IMR-90 (cell line): ENCODE measurements around the gene EIF4G3. TPM values are rescaled to one million over a fixed set of nuclear protein-coding genes. Genes with fewer than 3 reads are reported as not detected.
A peak's percentile ranks its signal among the peaks of the same experiment; 100 is the strongest.

Source experiments
- ATAC-seq: fragments of 200-7000 bp; cut with Tn5 transposase; 2 replicates; pipeline ENCODE4 v1.9.1; 2020; ENCODE audit warnings: low read depth, mild to moderate bottlenecking, moderate library complexity
- BruUV-seq: library from RNA; stranded (reverse); fragments of 400-500 nt; replicated peaks from 2 replicates; lab custom pipeline; 2021; lab: Mats Ljungman, UMichigan
- CTCF ChIA-PET: fragments of 300-600 bp; formaldehyde crosslinking; extraction: SDS; loops from one replicate; lab custom pipeline; 2021; ENCODE audit warnings: antibody characterized with exemption; lab: Yijun Ruan, JAX
- POLR2A ChIA-PET: fragments of 300-600 bp; sonication (Branson Sonifier 250); formaldehyde crosslinking; loops from one replicate; lab custom pipeline; 2022; ENCODE audit warnings: antibody characterized with exemption; ENCODE audit not compliant: unreplicated experiment; lab: Charles Lee
- DNase-seq: peaks from one replicate; pipeline ENCODE4 v3.0.0; 2013
- H2AFZ ChIP-seq: replicated peaks from 2 replicates; pipeline ENCODE3; 2013; ENCODE audit warnings: low read length, mild to moderate bottlenecking; ENCODE audit not compliant: poor library complexity
- H2AK5ac ChIP-seq: 2 replicates; pipeline ENCODE4 v1.6.1; 2013; ENCODE audit warnings: low read depth, low read length, inconsistent platforms
- H2AK9ac ChIP-seq: replicated peaks from 2 replicates; pipeline ENCODE3; 2013; ENCODE audit warnings: mild to moderate bottlenecking, low read depth, low read length, moderate library complexity; ENCODE audit not compliant: poor library complexity
- H2BK120ac ChIP-seq: 2 replicates; pipeline ENCODE4 v1.6.1; 2013; ENCODE audit warnings: low read depth, low read length, inconsistent platforms
- H2BK15ac ChIP-seq: 3 replicates; pipeline ENCODE4 v1.6.1; 2013; ENCODE audit warnings: low read depth, low read length, inconsistent platforms
- H2BK20ac ChIP-seq: 2 replicates; pipeline ENCODE4 v1.6.1; 2013; ENCODE audit warnings: low read depth, mild to moderate bottlenecking, inconsistent platforms, low read length, moderate library complexity
- H2BK5ac ChIP-seq: 2 replicates; pipeline ENCODE4 v1.6.1; 2013; ENCODE audit warnings: mild to moderate bottlenecking, low read depth, low read length, inconsistent platforms; ENCODE audit not compliant: poor library complexity, severe bottlenecking
- H3K14ac ChIP-seq: replicated peaks from 2 replicates; pipeline ENCODE4 v1.6.1; 2013; ENCODE audit warnings: low read depth, low read length, inconsistent platforms
- H3K18ac ChIP-seq: 2 replicates; pipeline ENCODE4 v1.6.1; 2013; ENCODE audit warnings: low read depth, low read length, control low read depth
- H3K23ac ChIP-seq: 2 replicates; pipeline ENCODE4 v1.6.1; 2013; ENCODE audit warnings: low read depth, low read length, inconsistent platforms
- H3K27ac ChIP-seq: 2 replicates; pipeline ENCODE4 v1.5.1; 2013; ENCODE audit warnings: mild to moderate bottlenecking, control low read depth, low read length; ENCODE audit not compliant: insufficient read depth
- H3K27me3 ChIP-seq: 2 replicates; pipeline ENCODE4 v1.6.1; 2013; ENCODE audit warnings: low read length; ENCODE audit not compliant: control insufficient read depth, insufficient read depth
- H3K36me3 ChIP-seq: 2 replicates; pipeline ENCODE4 v1.6.1; 2013; ENCODE audit warnings: low read length, mixed read lengths; ENCODE audit not compliant: control insufficient read depth, insufficient read depth
- H3K4ac ChIP-seq: 2 replicates; pipeline ENCODE4 v1.6.1; 2013; ENCODE audit warnings: low read depth, low read length, inconsistent platforms
- H3K4me1 ChIP-seq: 2 replicates; pipeline ENCODE4 v1.6.1; 2013; ENCODE audit warnings: low read length, mixed read lengths; ENCODE audit not compliant: control insufficient read depth, insufficient read depth
- H3K4me2 ChIP-seq: 2 replicates; pipeline ENCODE4 v1.6.1; 2013; ENCODE audit warnings: low read depth, mild to moderate bottlenecking, control low read depth, low read length, moderate library complexity
- H3K4me3 ChIP-seq: 2 replicates; pipeline ENCODE4 v1.5.1; 2013; ENCODE audit warnings: low read depth, mild to moderate bottlenecking, control low read depth, low read length, moderate library complexity; ENCODE audit not compliant: insufficient read depth
- H3K56ac ChIP-seq: 2 replicates; pipeline ENCODE4 v1.6.1; 2013; ENCODE audit warnings: low read length, inconsistent platforms; ENCODE audit not compliant: insufficient read depth; ENCODE audit errors: extremely low read depth
- H3K79me1 ChIP-seq, 2 experiments: 2 replicates each; pipeline ENCODE4 v1.6.1; 2013; ENCODE audit warnings: low read length in 2 of 2, inconsistent platforms in 1 of 2, low read depth in 1 of 2
- H3K9ac ChIP-seq: 2 replicates; pipeline ENCODE4 v1.6.1; 2013; ENCODE audit warnings: low read depth, low read length, control low read depth
- H3K9me1 ChIP-seq: 2 replicates; pipeline ENCODE4 v1.6.1; 2013; ENCODE audit warnings: low read length, inconsistent platforms; ENCODE audit not compliant: insufficient read depth
- H3K9me3 ChIP-seq: 2 replicates; pipeline ENCODE4 v1.6.1; 2013; ENCODE audit warnings: low read length; ENCODE audit not compliant: control insufficient read depth, insufficient read depth
- H4K20me1 ChIP-seq: 2 replicates; pipeline ENCODE4 v1.6.1; 2013; ENCODE audit warnings: low read length, inconsistent platforms; ENCODE audit not compliant: insufficient read depth
- H4K5ac ChIP-seq: 2 replicates; pipeline ENCODE4 v1.6.1; 2013; ENCODE audit warnings: mild to moderate bottlenecking, low read depth, low read length, control low read depth
- H4K8ac ChIP-seq, 2 experiments: 2 replicates each; pipeline ENCODE4 v1.6.1; 2013; ENCODE audit warnings: low read depth in 2 of 2, low read length in 2 of 2, control low read depth in 1 of 2, inconsistent platforms in 1 of 2
- H4K91ac ChIP-seq: 2 replicates; pipeline ENCODE4 v1.6.1; 2013; ENCODE audit warnings: low read depth, low read length, inconsistent platforms; ENCODE audit not compliant: insufficient read depth
- CTCF ChIP-seq: conservative IDR thresholded peaks from 2 replicates; pipeline ENCODE4 v1.5.1; 2012; ENCODE audit warnings: mild to moderate bottlenecking, low read depth, low read length, improper control_type of control experiment
- MAFK ChIP-seq: IDR thresholded peaks from 2 replicates; pipeline ENCODE4 v1.6.1; 2012; ENCODE audit warnings: low read depth, low read length, improper control_type of control experiment
- POLR2A ChIP-seq: IDR thresholded peaks from 2 replicates; pipeline ENCODE4 v1.6.1; 2012; ENCODE audit warnings: mild to moderate bottlenecking, low read depth, low read length
- WGBS, 2 experiments: methylation state at CpG; one replicate each; pipeline versions ENCODE4 v1.1.5 to v1.1.7; 2013; ENCODE audit warnings: missing lambda C conversion rate in 2 of 2; ENCODE audit not compliant: insufficient read length in 1 of 2; ENCODE audit errors: extremely low coverage in 2 of 2; 5-methylcytosine and 5-hydroxymethylcytosine counted together
- dilution Hi-C: fragments of 300-500 bp; cut with HindIII; formaldehyde crosslinking; loops from one replicate; pipeline ENCODE4 v1.14.3; 2018; ENCODE audit warnings: low sequenced_read_pairs; ENCODE audit not compliant: unreplicated experiment
- in situ Hi-C: fragments of 300-500 bp; cut with MboI; formaldehyde crosslinking; loops from 3 replicates; pipeline ENCODE4 v1.14.3; 2019; ENCODE audit warnings: low sequenced_read_pairs, inconsistent platforms, mixed read lengths
- intact Hi-C: fragments of 100-400 bp; cut with micrococcal nuclease; formaldehyde crosslinking; loops from 2 replicates; pipeline ENCODE4 v1.10.0; 2022
- polyA plus RNA-seq, 3 experiments: library from polyadenylated mRNA; depleted of rRNA; stranded (reverse); fragments of >200 nt; gene quantifications; 2 replicates each; pipeline ENCODE4 v1.2.3, GENCODE V29; 2012; ENCODE audit warnings: low replicate concordance in 1 of 3
- total RNA-seq: library from RNA; depleted of rRNA; stranded (reverse); fragments of >200 nt; gene quantifications from 2 replicates; pipeline ENCODE4 v1.2.3, GENCODE V29; 2012

The EIF4G3 gene
- total and polyA plus RNA-seq, 2 of the 4 experiments (the other 2 are of a cell fraction) = 25.8 to 49.2 TPM

- H2BK20ac ChIP-seq = peak overlapping the region; percentile 36; the same call in 1 of the 2 replicates
- no peak overlapping the region; the same call in 1 of the 2 replicates for H3K4ac ChIP-seq
- no peaks in the 10 kb centered on the region for H3K27me3 ChIP-seq
- H3K23ac ChIP-seq = no peak overlapping the region
- no peaks in the 10 kb centered on the region for H3K9me3 ChIP-seq
- H3K79me1 ChIP-seq = peaks cover 0 to 8% of the 10 kb centered on the region in 2 experiments; a peak in 1 of 4 replicates
- ATAC-seq (peak; percentile 91), DNase-seq (peak; percentile 75)
- H3K36me3 ChIP-seq = peaks cover 10% of the 10 kb centered on the region
- H2AK5ac ChIP-seq = peak overlapping the region; percentile 7; the same call in 1 of the 2 replicates
- intact Hi-C loops = no loop called here
- dilution Hi-C loops = no loop called here
- peak overlapping the region; percentile 26; the same call in 1 of the 2 replicates for H3K27ac ChIP-seq
- no peak overlapping the region for H2BK15ac ChIP-seq
- ChIA-PET CTCF (no interaction called here), POLR2A (no interaction called here)
- H3K14ac ChIP-seq = peak overlapping the region; percentile 64; the same call in 1 of the 2 replicates
- H3K18ac ChIP-seq = 0 out of 2 replicates have a peak overlapping the region, but pooled peaks have one; percentile 37
- peak overlapping the region; percentile 24 for H2BK5ac ChIP-seq
- H2AK9ac ChIP-seq = no peak overlapping the region
- H3K9me1 ChIP-seq = peaks cover 6% of the 10 kb centered on the region; the same call in 1 of the 2 replicates
- TF ChIP-seq MAFK = no peak
- 0 out of 2 replicates have a peak, but pooled peaks have one; percentile 3 for TF ChIP-seq CTCF
- no peak for TF ChIP-seq POLR2A
- no TSS peak for BruUV-seq
- H3K56ac ChIP-seq = no peak overlapping the region
- no peak overlapping the region for H3K4me3 ChIP-seq
- H3K9ac ChIP-seq = no peak overlapping the region
- no peak overlapping the region for H4K91ac ChIP-seq
- no peak overlapping the region; the same call in 1 of the 2 replicates for H3K4me2 ChIP-seq
- no peaks in the 10 kb centered on the region for H4K20me1 ChIP-seq
- H4K5ac ChIP-seq = peak overlapping the region; percentile 9; the same call in 1 of the 2 replicates
- peaks cover 6% of the 10 kb centered on the region for H3K4me1 ChIP-seq
- H2BK120ac ChIP-seq = peak overlapping the region; percentile 9; the same call in 1 of the 2 replicates
- no peak overlapping the region for H2AFZ ChIP-seq
- in situ Hi-C loops = no loop called here
- H4K8ac ChIP-seq = peak overlapping the region in 1 of 2 experiments; percentile 15; a peak in 1 of 4 replicates
- WGBS, 2 experiments = no CpG with 5 or more reads among the region's 3 CpGs
Measured at GRCh38 chr1:20885121-20885520, 291.6 kb downstream of the EIF4G3 start.
